GM20000 (cell line): Measurements from ENCODE around the gene RGS5.

Source experiments
- DNase-seq: peaks from one replicate; pipeline ENCODE4 v3.0.0; 2012; ENCODE audit warnings: low spot score
- CTCF ChIP-seq: IDR thresholded peaks from 2 replicates; pipeline ENCODE4 v1.5.1; 2012; ENCODE audit warnings: mild to moderate bottlenecking, control low read depth; ENCODE audit errors: extremely low read depth, missing control alignments

The RGS5 gene

GRCh38 chr1:163163163-163163562, 39.6 kb downstream of the RGS5 start:
- no peak for DNase-seq
- TF ChIP-seq CTCF, result no peak

GRCh38 chr1:163162381-163162914, 40.3 kb downstream of the RGS5 start:
- TF ChIP-seq CTCF, result no peak
- DNase-seq, result no peak

- TF ChIP-seq CTCF, result no peak
- DNase-seq, result no peak
Observed at GRCh38 chr1:163161841-163162240, 40.9 kb downstream of the RGS5 start.

GRCh38 chr1:163161337-163161736, 41.4 kb downstream of the RGS5 start:
- no peak for TF ChIP-seq CTCF
- DNase-seq, result no peak

GRCh38 chr1:163155606-163156005, 47.1 kb downstream of the RGS5 start:
- DNase-seq, result no peak
- no peak for TF ChIP-seq CTCF

GRCh38 chr1:163148911-163149310, 53.8 kb downstream of the RGS5 start:
- TF ChIP-seq CTCF, result no peak
- no peak for DNase-seq

- DNase-seq, result no peak
- no peak for TF ChIP-seq CTCF
Observed at GRCh38 chr1:163147019-163147418, 55.7 kb downstream of the RGS5 start.
